SK-N-SH (cell line): Measurements from ENCODE around the gene RORB.

ENCODE experiments used
- FOXM1 ChIP-seq: IDR thresholded peaks from 2 replicates; pipeline ENCODE4 v1.4.0; 2012; ENCODE audit warnings: low read depth, mild to moderate bottlenecking
- MXI1 ChIP-seq: IDR thresholded peaks from 2 replicates; pipeline ENCODE4 v1.6.1; 2012; ENCODE audit warnings: mild to moderate bottlenecking, low read depth, low read length, improper control_type of control experiment
- NRF1 ChIP-seq: IDR thresholded peaks from 2 replicates; pipeline ENCODE4 v1.6.1; 2012; ENCODE audit warnings: low read depth, mild to moderate bottlenecking, low read length
- POLR2AphosphoS5 ChIP-seq: IDR thresholded peaks from 2 replicates; pipeline ENCODE4 v1.6.1; 2012; ENCODE audit warnings: low read depth, low read length
- RFX5 ChIP-seq: IDR thresholded peaks from 2 replicates; pipeline ENCODE4 v1.6.1; 2012; ENCODE audit warnings: mild to moderate bottlenecking, improper control_type of control experiment, low read length
- SIN3A ChIP-seq: IDR thresholded peaks from 2 replicates; pipeline ENCODE4 v1.6.1; 2012; ENCODE audit warnings: low read depth, mild to moderate bottlenecking, low read length, moderate library complexity, borderline replicate concordance
- YY1 ChIP-seq: IDR thresholded peaks from 2 replicates; pipeline ENCODE4 v1.4.0; 2012; ENCODE audit warnings: low read depth, mild to moderate bottlenecking
- TF ChIP-seq, protein P1 (sequence below): IDR thresholded peaks from 2 replicates; pipeline ENCODE4 v1.6.1; 2012; ENCODE audit warnings: mild to moderate bottlenecking, low read depth, low read length, moderate library complexity
- TF ChIP-seq, protein P2 (sequence below): IDR thresholded peaks from 2 replicates; pipeline ENCODE4 v1.4.0; 2012; ENCODE audit warnings: low read depth
- TF ChIP-seq, protein P3 (sequence below): fragments of 200-600 bp; sonication (generic); IDR thresholded peaks from 2 replicates; pipeline ENCODE4 v1.6.1; 2017; ENCODE audit warnings: antibody characterized with exemption, mild to moderate bottlenecking, moderate library complexity
- TF ChIP-seq, protein P4 (sequence below): fragments of 150-350 bp; IDR thresholded peaks from 2 replicates; pipeline ENCODE4 v1.6.1; 2016; ENCODE audit warnings: mild to moderate bottlenecking, low read depth, low read length
- TF ChIP-seq, protein P5 (sequence below): fragments of 150-350 bp; IDR thresholded peaks from 2 replicates; pipeline ENCODE4 v1.6.1; 2017; ENCODE audit warnings: antibody characterized with exemption, low read length, low read depth, borderline replicate concordance

DNA sequence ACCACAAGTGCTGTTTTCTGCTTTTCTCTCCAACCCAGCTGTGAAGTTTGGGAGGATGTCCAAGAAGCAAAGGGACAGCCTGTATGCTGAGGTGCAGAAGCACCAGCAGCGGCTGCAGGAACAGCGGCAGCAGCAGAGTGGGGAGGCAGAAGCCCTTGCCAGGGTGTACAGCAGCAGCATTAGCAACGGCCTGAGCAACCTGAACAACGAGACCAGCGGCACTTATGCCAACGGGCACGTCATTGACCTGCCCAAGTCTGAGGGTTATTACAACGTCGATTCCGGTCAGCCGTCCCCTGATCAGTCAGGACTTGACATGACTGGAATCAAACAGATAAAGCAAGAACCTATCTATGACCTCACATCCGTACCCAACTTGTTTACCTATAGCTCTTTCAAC, 145.2 kb downstream of the RORB start:
- TF ChIP-seq, protein P1, sequence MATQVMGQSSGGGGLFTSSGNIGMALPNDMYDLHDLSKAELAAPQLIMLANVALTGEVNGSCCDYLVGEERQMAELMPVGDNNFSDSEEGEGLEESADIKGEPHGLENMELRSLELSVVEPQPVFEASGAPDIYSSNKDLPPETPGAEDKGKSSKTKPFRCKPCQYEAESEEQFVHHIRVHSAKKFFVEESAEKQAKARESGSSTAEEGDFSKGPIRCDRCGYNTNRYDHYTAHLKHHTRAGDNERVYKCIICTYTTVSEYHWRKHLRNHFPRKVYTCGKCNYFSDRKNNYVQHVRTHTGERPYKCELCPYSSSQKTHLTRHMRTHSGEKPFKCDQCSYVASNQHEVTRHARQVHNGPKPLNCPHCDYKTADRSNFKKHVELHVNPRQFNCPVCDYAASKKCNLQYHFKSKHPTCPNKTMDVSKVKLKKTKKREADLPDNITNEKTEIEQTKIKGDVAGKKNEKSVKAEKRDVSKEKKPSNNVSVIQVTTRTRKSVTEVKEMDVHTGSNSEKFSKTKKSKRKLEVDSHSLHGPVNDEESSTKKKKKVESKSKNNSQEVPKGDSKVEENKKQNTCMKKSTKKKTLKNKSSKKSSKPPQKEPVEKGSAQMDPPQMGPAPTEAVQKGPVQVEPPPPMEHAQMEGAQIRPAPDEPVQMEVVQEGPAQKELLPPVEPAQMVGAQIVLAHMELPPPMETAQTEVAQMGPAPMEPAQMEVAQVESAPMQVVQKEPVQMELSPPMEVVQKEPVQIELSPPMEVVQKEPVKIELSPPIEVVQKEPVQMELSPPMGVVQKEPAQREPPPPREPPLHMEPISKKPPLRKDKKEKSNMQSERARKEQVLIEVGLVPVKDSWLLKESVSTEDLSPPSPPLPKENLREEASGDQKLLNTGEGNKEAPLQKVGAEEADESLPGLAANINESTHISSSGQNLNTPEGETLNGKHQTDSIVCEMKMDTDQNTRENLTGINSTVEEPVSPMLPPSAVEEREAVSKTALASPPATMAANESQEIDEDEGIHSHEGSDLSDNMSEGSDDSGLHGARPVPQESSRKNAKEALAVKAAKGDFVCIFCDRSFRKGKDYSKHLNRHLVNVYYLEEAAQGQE, result no peak
- TF ChIP-seq YY1 (no peak), FOXM1 (no peak), POLR2AphosphoS5 (no peak), SIN3A (no peak), RFX5 (no peak), MXI1 (no peak), NRF1 (no peak)
- TF ChIP-seq, protein P2, sequence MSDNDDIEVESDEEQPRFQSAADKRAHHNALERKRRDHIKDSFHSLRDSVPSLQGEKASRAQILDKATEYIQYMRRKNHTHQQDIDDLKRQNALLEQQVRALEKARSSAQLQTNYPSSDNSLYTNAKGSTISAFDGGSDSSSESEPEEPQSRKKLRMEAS, result no peak
- TF ChIP-seq, protein P3, sequence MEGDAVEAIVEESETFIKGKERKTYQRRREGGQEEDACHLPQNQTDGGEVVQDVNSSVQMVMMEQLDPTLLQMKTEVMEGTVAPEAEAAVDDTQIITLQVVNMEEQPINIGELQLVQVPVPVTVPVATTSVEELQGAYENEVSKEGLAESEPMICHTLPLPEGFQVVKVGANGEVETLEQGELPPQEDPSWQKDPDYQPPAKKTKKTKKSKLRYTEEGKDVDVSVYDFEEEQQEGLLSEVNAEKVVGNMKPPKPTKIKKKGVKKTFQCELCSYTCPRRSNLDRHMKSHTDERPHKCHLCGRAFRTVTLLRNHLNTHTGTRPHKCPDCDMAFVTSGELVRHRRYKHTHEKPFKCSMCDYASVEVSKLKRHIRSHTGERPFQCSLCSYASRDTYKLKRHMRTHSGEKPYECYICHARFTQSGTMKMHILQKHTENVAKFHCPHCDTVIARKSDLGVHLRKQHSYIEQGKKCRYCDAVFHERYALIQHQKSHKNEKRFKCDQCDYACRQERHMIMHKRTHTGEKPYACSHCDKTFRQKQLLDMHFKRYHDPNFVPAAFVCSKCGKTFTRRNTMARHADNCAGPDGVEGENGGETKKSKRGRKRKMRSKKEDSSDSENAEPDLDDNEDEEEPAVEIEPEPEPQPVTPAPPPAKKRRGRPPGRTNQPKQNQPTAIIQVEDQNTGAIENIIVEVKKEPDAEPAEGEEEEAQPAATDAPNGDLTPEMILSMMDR, result no peak
- TF ChIP-seq, protein P4, sequence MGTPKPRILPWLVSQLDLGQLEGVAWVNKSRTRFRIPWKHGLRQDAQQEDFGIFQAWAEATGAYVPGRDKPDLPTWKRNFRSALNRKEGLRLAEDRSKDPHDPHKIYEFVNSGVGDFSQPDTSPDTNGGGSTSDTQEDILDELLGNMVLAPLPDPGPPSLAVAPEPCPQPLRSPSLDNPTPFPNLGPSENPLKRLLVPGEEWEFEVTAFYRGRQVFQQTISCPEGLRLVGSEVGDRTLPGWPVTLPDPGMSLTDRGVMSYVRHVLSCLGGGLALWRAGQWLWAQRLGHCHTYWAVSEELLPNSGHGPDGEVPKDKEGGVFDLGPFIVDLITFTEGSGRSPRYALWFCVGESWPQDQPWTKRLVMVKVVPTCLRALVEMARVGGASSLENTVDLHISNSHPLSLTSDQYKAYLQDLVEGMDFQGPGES, result no peak
- TF ChIP-seq, protein P5, sequence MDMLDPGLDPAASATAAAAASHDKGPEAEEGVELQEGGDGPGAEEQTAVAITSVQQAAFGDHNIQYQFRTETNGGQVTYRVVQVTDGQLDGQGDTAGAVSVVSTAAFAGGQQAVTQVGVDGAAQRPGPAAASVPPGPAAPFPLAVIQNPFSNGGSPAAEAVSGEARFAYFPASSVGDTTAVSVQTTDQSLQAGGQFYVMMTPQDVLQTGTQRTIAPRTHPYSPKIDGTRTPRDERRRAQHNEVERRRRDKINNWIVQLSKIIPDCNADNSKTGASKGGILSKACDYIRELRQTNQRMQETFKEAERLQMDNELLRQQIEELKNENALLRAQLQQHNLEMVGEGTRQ, result no peak
